Activated CD4-positive, alpha-beta T cell treated with anti-CD3 and anti-CD28 coated beads, Interleukin-2, Interleukin-6, amounts not matched to agents 100 ng/mL and 50 ng/mL, durations not matched to agents 16 hours and 8 hours (primary cell): Measurements from ENCODE around the gene VTCN1.
A peak's percentile ranks its signal among the peaks of the same experiment; 100 is the strongest.
"Not testable (repeated sequence)": the region's sequence is repeated elsewhere in the genome, so short reads cannot be mapped to it uniquely, and the experiment has no call there.

Experiments
- DNase-seq: peaks from one replicate; pipeline ENCODE4 v3.0.0-alpha.2; 2020

VTCN1 gene

GRCh38 chr1:117121589-117122329 lies 89.0 kb downstream of the VTCN1 start, which contains the start of gene TRIM45:
Gene TRIM45 (minus strand): TSS chr1:117121749. CDS start chr1:117121201, 548 bp downstream.
- DNase-seq = peak; percentile 92

- no peak for DNase-seq
Observed at GRCh38 chr1:117120774-117121588, 89.7 kb downstream of the VTCN1 start.

- DNase-seq = not testable (repeated sequence)
Observed at GRCh38 chr1:117119144-117119543, 91.6 kb downstream of the VTCN1 start.

GRCh38 chr1:117118137-117118536 lies 92.6 kb downstream of the VTCN1 start:
- DNase-seq = no peak

- DNase-seq = no peak
Observed at GRCh38 chr1:117117697-117118096, 93.0 kb downstream of the VTCN1 start.

- DNase-seq = no peak
Observed at GRCh38 chr1:117116784-117117130, 94.0 kb downstream of the VTCN1 start.

GRCh38 chr1:117116090-117116783 lies 94.5 kb downstream of the VTCN1 start:
- DNase-seq = no peak

GRCh38 chr1:117114877-117115276 lies 95.8 kb downstream of the VTCN1 start:
- no peak for DNase-seq

GRCh38 chr1:117113199-117113598 lies 97.5 kb downstream of the VTCN1 start:
- no peak for DNase-seq

GRCh38 chr1:117112047-117112717 lies 98.5 kb downstream of the VTCN1 start:
- DNase-seq = no peak

GRCh38 chr1:117110774-117111173 lies 100.0 kb downstream of the VTCN1 start:
- DNase-seq = no peak

- no peak for DNase-seq
Observed at GRCh38 chr1:117107364-117107763, 103.4 kb downstream of the VTCN1 start.

- no peak for DNase-seq
Observed at GRCh38 chr1:117106478-117106877, 104.2 kb downstream of the VTCN1 start.

- DNase-seq = no peak
Observed at GRCh38 chr1:117105722-117106121, 105.0 kb downstream of the VTCN1 start.

- DNase-seq = no peak
Observed at GRCh38 chr1:117104986-117105385, 105.7 kb downstream of the VTCN1 start.

- not testable (repeated sequence) for DNase-seq
Observed at GRCh38 chr1:117101858-117102257, 108.9 kb downstream of the VTCN1 start.

GRCh38 chr1:117101334-117101733 lies 109.4 kb downstream of the VTCN1 start:
- DNase-seq = no peak

GRCh38 chr1:117098287-117098890 lies 112.3 kb downstream of the VTCN1 start:
- no peak for DNase-seq

- DNase-seq = no peak
Observed at GRCh38 chr1:117097443-117097842, 113.3 kb downstream of the VTCN1 start.

- DNase-seq = no peak
Observed at GRCh38 chr1:117096951-117097408, 113.7 kb downstream of the VTCN1 start.

- DNase-seq = no peak
Observed at GRCh38 chr1:117094841-117095604, 115.7 kb downstream of the VTCN1 start.
